ENCODE results near the gene DNAH6.
"Not testable (repeated sequence)": the region's sequence is repeated elsewhere in the genome, so short reads cannot be mapped to it uniquely, and the experiment has no call there.

The DNAH6 gene

DNA sequence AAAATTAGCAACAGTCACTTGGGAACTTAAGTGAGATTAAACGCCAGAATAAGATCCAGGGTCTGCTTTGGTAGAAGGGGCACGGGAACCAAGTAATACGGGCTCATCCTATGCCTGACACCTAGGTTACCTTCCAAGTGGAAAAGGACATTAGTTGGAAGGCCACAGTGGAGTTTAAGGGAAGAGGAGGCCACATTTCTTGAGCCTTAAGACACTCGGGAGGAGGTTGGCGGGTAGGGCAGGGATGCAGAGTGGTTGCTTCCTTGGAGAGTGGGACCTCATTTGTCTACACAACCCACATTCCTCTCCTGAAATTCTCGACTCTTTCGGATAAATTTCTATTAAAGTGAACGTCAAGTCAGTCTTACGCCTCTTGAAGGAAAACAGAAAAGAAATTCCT, 510 bp upstream of the DNAH6 start:
- no peak for DNase-seq

GRCh38 chr2:84519332-84519957, 3.1 kb downstream of the DNAH6 start:
- no peak for DNase-seq

DNA sequence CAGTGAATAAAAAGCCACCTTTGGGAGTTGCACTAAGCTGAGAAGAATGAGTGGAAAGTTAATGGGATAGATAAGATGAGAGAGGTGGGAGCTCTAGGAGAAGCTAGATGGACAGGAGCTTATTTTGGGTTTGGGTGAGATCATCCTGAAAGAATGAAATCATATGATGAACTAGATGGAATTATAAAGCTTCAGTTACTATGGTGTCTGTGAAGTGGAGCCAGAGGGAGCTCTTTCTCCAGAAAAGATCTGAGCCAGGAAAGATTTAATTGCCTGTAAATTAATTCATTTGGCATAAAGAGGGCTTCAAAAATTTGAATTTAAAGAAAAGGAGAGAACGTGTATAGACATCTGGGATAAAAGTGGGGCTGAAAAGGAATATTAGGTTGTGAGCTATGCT, 10.3 kb downstream of the DNAH6 start:
- DNase-seq = no peak

- DNase-seq = no peak
Observed at GRCh38 chr2:84527137-84528129, 11.1 kb downstream of the DNAH6 start.

DNA sequence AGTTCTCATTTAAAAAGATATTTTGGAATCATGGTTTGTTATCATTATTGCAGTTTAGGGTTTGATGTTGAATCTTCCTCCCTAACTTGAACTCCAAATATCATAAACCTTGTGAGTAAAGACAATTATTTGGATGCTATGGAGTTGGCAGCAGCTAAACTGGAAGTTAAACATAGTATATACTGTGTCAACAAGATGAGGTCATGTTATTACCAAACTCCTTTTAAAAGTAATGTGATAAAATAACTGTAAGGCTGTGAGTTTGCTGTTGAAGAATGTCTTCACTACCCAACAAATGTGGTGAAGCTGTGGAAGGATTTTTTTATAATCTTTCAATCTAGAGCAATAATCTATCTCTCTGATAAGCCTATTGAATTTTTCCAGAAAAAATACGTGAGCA, 16.0 kb downstream of the DNAH6 start:
- DNase-seq = no peak

DNA sequence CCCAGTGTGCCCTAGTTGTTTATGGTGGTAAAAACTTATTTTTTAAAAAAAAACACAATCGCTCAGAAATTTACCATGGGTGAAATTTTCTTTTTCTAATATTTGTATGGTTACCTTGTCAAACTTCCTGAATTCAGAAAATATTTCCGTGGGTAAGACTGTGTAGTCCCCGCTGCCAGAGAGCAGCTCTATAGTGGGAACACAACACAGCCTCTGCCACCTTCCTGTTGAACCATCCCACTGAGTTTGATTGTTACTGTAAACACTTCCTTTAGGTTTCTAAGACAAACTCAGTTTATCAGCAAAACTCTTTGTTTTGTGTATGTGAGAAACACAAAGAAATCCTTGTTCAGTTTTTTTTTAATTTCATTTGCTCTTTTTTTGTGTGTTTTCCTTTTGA, 17.9 kb downstream of the DNAH6 start:
- DNase-seq = no peak

- no peak for DNase-seq
Observed at GRCh38 chr2:84537251-84537650, 21.0 kb downstream of the DNAH6 start.

DNA sequence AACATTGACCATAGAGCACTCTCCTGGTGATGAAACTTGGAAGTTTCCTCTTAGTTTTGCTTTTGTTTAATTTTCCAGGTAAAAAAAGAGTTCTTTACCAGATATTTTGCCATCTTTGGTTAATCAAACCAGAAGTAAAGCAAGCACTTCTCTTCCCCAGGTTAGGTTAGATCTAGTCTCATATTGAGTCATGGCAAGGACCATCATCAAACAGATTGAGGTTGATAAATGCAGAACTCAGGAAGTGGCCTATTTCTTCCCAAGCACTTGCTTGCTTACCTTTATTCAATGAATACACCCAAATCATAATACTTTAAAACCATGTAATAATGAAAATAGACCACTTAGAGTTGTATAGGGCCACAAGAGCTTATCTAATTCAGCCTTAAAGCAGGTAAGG, 23.4 kb downstream of the DNAH6 start:
- DNase-seq = no peak

GRCh38 chr2:84545005-84545404, 28.7 kb downstream of the DNAH6 start:
- no peak for DNase-seq

DNA sequence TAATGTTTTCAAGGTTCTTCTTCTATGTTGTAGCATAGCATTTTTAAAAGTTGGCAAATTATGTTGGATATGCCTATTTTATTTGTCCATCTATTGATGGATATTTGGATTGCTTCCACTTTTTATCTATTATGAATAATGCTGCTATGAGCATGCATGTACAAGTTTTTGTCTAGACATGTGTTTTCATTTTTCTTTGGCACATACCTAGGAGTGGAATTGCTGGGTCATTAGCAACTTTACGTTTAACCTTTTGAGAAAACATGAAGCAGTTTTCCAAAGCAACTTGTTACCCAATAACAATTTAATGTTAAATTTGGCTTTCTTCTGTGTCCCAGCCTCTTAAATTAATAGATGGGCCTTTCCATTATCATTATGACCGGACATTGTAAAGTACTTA, 30.3 kb downstream of the DNAH6 start:
- no peak for DNase-seq

DNA sequence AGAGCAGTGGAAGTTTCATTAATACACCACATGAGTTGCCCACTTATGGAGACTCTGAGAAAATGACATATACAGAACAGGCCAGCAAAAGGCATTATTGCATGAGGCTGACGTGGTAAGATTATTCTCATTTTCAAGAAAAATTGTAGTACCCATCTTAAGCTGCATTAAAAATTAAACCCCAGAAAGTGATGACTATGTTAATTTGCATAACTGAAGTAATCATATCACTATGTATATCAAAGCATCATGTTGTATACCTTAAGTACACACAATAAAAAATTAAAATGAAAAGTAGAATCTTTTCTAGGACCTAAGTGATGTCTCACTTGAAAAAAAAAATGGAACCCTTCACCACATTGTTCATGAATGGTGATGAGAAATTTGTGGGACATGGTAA, 32.0 kb downstream of the DNAH6 start:
- no peak for DNase-seq

GRCh38 chr2:84550916-84551315, 34.6 kb downstream of the DNAH6 start:
- DNase-seq = no peak

GRCh38 chr2:84551526-84551925, 35.2 kb downstream of the DNAH6 start:
- DNase-seq = not testable (repeated sequence)

DNA sequence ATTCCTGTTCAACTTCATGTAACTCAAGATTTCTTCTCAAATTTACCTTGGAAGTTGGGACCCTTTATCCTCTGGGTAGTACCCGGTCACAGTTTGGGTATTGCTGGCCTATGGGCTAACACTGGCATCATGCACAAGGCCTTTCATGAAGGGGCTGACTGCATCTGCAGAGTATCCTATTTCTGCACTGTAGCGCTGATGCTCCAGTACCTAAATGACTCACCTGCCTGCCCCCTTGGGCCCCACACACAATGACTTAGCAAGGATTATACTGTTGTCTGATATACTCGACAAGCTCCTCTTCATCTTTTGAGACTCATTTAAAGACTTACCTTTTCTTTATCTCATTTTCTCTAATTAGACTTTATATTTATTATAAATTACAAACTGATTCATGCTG, 39.9 kb downstream of the DNAH6 start:
- no peak for DNase-seq

- no peak for DNase-seq
Observed at GRCh38 chr2:84559838-84560237, 43.5 kb downstream of the DNAH6 start.

DNA sequence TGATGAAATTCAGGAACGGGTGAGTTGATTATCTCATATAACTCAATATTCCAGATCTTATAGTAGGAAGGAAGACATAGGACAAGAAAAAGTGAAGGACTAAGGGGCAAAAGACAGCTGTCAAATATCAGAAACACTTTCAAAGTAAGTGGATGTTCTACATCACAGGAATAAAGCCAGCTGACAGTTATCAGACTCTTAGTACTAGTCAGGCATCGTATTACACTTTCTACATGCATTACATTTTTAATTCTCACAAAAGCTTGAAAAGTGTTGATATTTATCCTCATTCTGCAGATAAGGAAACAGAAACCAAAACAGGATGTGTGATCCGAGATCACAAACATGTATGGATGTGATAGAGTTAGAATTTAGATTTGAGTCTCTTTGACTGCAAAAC, 63.4 kb downstream of the DNAH6 start:
- no peak for DNase-seq

- no peak for DNase-seq
Observed at GRCh38 chr2:84603911-84604310, 87.6 kb downstream of the DNAH6 start.

DNA sequence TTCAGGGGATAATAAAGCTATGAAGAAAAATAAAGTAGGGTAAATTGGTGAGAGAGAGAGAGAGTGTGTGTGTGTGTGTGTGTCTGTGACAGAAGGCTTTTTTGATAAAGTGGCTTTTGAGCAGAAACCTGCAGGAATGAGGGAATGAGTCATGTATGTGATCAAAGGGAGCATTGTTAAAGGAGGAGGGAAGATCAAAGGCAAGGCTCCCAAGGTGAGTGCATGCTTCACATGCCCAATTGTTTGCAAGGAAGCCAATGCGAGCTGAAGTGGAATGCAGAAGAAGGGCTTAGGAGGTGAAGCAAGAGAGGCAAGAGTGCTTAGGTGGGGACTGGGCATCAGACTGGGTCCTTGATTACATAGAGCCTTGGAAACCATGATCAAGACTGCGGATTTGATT, 96.8 kb downstream of the DNAH6 start:
- no peak for DNase-seq

GRCh38 chr2:84619794-84620371, 103.6 kb downstream of the DNAH6 start:
- no peak for DNase-seq

DNA sequence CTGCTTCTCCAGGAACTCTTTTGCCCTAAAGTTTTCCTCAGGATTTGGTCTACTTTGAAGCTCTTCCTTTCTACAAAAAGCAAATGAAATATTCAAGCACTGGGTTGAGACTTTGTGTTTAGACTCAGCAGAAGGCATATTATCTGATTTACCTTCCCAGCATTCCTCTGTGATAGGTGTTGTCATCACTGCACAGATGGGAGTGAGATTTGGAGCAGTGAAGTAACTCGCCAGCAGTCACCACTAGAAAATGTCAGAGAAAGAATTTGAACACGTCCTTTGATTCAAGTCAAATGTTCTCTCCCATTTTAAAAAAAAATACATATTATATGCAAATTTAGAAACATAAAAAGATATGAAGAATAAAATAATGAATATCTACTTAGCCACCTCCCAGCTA, 112.2 kb downstream of the DNAH6 start:
- DNase-seq = no peak

GRCh38 chr2:84629550-84629949, 113.3 kb downstream of the DNAH6 start:
- DNase-seq = no peak

- no peak for DNase-seq
Observed at GRCh38 chr2:84631047-84631446, 114.7 kb downstream of the DNAH6 start.

GRCh38 chr2:84631985-84632384, 115.7 kb downstream of the DNAH6 start:
- no peak for DNase-seq
